Measurements from ENCODE around the gene IL23R.
A peak's percentile ranks its signal among the peaks of the same experiment; 100 is the strongest.
"Not testable (repeated sequence)": the region's sequence is repeated elsewhere in the genome, so short reads cannot be mapped to it uniquely, and the experiment has no call there.

IL23R gene

DNA sequence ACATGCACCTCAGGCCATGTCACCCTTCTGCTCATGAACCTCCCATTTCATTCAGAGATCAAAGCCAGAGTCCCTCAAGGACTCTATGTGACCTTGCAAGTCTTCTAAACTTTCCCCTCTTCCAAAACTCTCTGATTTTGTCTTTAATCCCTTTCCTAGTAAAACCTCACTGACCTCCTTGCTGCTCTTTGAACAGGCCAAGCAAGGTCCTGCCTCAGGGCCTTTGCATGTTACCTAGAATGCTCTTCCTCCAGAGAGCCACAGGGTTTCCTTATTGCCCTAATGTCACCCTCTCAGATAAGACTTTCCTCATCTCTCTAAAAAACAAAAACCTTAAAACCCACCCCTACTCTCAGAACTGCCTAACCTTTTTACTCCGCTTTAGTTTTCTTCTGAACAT, 26.6 kb downstream of the IL23R start:
- DNase-seq (ENCODE audit: low read depth), result no peak

DNA sequence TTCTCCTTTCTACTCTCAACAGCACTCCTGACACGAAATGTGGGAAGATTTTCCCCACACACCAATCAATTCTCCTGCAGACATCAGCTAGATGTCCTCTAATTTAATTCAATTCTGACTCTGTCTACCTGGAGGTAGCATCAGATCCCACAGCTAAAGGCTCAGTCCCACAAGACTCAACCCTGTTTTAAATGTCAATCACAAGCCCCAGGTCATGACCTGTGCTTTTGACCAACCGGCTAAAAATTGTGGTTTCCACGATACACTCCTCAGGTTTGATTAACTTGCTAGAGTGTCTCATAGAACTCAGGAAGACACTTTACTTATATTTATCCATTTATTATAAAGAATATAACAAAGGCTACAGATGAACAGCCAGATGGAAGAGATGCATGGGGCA, 27.4 kb downstream of the IL23R start:
- no peak for DNase-seq (ENCODE audit: low read depth)

DNA sequence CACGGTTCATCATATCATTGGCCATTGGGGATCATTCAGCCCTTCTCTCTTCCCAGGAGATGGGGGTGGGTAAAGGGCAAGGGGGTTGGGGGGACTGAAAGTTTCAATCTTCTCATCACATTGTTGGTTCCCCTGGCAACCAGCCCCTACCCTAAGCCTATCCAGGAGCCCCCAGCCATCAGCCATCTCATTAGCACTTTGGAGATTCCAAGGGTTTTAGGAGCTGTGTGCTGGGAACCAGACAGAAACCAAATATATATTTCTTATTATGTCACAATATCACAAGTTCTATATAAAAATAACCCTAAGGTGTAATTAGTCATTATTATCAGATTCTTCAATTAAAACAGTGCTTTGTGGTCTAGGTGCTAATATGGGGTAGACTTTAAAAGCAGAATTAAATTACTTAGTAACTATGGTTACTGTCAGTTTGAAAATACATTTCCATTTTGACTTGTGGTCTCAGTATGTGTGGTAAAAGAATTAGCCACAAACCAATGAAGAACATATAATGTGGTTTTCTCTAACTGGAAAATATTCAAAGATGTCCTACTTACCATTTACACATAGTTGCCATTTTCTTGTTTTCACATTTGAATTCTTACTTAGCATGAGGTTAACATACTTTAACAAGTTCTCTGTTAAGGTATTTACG, 28.1 kb downstream of the IL23R start:
- DNase-seq (ENCODE audit: low read depth), result no peak

DNA sequence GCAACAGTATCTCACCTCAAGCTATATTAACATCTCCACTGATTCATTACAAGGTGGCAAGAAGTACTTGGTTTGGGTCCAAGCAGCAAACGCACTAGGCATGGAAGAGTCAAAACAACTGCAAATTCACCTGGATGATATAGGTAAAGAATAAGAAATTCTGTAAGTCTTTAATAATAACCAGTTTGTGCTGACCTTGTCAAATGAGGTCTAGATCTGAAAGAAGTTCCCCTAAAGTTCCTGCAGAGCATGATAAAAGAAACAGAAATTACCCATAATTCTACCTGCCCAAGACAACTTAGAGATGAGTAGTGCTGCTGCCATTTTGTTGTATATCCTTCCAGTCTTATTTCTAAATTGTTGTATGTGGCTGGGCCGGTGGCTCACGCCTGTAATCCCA, 34.5 kb downstream of the IL23R start:
- no peak for DNase-seq (ENCODE audit: low read depth)

DNA sequence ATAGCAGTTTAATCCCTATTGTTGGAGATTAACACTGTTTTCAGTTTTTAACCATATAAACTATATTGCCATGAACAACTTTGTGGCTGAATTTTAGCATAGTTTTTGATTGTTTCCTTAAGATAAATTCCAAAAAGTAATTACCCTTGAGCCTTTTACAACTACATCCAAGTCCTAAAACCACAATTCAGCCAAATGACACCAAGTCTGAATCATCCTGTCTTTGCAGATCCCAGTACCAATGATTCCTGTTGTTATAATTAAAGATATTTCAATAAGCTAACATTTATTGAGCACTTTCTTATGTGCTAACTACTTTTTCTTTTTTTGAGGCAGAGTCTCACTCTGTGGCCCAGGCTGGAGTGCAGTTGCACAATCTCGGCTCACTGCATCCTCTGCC, 35.6 kb downstream of the IL23R start:
- no peak for DNase-seq (ENCODE audit: low read depth)

DNA sequence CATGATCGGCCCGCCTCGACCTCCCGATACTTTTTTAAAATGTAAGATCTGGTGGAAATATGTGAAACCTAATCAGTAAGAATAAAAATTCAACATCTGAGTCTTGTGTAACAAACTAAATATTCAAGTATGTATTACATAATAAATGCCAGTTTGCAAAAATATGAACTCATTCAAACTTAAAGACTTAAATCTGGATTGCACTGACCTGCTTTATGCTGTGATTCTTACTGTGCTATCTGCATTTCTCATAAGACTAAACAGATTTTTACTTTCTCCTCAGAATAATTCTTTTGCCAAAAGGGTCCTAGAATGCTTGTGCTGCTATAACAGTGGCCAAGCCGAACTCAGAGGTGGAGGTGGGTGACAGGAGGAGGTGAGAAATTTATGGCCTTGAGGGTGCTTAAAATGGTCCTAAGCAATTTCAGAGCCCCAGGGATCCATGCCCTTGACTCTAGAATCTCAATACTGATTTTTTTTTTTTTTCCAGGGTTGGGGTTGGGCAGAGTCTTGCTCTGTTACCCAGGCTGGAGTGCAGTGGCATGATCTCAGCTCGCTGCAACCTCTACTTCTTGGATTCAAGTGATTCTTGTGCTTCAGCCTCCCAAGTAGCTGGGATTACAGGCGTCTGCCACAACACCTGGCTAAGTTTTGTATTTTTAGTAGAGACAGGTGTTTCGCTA, 38.2 kb downstream of the IL23R start:
- no peak for DNase-seq (ENCODE audit: low read depth)

DNA sequence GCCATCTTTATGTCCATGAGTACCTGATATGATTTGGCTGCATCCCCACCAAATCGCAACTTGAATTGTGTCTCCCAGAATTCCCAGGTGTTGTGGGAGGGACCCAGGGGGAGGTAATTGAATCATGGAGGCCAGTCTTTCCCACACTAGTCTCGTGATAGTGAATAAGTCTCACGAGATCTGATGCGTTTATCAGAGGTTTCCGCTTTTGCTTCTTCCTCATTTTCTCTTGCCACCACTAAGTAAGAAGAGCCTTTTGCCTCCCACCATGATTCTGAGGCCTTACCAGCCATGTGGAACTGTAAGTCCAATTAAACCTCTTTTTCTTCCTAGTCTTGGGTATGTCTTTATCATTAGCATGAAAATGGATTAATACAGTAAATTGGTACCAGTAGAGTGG, 41.1 kb downstream of the IL23R start:
- DNase-seq (ENCODE audit: low read depth), result not testable (repeated sequence)

DNA sequence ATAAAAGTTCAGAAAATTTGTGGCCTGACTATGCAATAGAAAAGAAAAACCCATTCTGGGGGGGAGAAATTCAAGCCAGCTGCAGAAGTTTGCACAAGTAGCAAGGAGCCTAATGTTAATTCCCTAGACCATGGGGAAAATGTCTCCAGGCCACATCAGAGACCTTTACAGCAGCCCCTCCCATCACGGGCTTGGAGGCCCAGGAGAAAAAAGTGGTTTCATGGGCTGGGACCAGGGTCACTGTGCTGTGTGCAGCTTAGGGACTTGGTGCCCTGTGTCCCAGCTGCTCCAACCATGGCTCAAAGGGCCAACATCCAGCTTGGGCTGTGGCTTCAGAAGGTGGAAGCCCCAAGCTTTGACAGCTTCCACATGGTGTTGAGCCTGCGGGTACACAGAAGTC, 42.0 kb downstream of the IL23R start:
- DNase-seq (ENCODE audit: low read depth), result no peak

DNA sequence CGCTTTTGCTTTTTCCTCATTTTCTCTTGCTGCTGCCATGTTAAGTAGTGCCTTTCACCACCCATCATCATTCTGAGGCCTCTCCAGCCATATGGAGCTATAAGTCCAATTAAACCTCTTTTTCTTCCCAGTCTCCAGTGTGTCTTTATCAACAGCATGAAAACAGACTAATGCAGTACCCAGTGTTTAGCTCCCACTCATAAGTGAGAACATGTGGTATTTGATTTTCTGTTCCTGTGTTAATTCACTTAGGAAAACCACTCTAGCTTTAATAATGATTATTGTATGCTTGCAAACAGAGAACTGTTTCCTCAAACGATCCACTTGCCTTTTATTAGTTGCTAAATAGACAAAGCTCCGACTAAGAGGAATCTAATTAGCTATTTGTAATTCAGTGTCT, 43.3 kb downstream of the IL23R start:
- DNase-seq (ENCODE audit: low read depth), result no peak

DNA sequence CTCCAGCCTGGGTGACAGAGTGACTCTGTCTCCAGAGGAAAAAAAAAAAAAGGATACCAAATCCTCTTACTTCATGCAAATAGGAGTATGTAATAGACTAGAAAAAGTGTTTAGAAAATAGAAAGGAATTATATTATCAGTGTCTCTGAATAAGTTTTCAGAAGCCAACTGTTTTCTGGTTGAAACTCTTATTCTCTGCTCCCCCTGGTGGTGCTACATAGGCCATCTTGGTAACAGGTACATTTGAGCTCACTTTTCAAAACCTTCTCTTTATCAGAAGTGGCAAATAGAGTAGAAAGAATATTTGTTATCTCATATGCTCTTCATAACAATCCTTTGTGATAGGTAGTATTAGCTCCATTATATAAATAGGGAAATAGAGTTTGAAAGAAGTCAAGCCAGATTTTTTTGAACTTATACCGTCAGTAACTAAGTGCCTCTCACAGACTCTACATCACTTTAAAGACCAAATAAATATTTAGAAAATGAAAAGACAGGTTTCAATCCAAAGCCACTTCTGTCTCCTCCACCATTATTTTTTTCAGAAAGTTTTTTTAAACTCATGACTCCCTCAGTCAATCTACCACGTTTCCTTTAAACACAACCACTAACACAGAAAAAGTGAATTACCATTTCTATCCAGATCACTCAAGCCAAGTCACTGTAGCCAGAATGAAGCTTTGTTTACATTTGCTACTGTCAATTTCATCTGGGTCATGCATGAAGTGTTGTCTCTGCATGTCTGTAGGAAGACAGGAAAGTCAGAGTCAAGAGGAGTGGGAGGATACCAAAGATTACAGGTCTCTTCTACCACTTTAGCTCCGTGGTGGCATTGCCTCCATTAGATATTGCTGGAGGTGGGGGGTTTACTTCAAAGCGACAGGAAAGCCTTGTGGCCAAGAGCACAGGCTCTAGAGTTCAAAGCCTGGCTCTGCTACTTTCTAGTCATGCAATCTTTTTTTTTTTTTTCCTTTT, 45.6 kb downstream of the IL23R start:
- DNase-seq (ENCODE audit: low read depth), result peak; percentile 15

DNA sequence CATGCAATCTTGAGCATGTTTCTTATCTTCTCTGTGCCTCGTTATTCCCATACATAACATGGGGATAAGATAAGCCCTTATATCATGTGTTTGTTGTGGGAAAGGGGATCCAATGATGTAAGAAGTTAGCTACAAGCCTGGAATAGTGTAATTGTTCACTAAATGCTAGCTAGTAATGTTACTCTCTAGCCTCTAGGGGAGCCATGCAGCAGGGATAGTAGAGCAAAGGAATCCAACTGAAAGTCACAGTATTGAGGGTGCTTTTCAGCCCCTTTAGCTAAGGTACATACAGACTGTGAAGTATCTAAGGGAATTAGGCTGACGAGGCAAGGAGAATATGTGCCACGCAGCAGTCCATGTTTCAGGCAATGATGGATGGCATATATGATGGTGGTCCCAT, 46.9 kb downstream of the IL23R start:
- DNase-seq (ENCODE audit: low read depth), result no peak

DNA sequence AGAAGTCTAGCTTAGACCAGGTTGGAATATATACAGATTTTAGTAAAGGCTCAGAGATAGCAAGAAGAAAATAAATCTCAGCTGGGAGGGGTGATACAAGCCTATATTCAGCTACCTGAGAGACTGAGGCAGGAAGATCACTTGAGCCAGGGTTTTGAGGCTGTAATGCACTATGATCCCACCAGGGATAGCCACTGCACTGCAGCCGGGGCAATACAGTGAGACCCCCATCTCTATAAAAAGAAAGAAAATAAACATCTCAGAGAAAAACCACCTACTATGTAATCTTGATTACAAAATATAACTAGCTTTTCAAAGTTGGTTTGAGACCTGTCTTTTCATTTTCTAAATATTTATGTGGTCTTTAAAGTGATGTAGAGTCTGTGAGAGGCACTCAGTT, 47.7 kb downstream of the IL23R start:
- no peak for DNase-seq (ENCODE audit: low read depth)

DNA sequence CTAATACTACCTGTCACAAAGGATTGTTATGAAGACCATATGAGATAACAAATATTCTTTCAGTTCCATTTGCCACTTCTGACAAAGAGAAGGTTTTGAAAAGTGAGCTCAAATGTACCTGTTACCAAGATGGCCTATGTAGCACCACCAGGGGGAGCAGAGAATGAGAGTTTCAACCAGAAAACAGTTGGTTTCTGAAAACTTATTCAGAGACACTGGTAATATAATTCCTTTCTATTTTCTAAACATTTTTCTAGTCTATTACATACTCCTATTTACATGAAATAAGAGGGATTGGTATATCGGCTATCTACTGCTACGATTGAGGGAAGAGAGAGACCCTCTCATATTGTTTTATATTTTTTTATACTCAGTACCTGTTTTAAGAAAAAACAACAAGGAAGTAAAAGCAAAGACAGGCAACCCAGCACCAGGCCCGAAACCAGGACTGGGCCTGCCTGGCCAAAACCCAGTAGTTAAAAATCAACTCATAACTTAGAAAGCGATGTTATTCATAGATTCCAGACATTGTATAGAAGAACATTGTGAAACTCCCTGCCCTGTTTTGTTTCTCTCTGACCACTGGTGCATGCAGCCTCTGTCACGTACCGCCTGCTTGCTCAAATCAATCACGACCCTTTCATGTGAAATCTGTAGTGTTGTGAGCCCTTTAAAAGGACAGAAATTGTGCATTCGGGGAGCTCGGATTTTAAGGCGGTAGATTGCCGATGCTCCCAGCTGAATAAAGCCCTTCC, 48.3 kb downstream of the IL23R start:
- DNase-seq (ENCODE audit: low read depth), result peak; percentile 22

DNA sequence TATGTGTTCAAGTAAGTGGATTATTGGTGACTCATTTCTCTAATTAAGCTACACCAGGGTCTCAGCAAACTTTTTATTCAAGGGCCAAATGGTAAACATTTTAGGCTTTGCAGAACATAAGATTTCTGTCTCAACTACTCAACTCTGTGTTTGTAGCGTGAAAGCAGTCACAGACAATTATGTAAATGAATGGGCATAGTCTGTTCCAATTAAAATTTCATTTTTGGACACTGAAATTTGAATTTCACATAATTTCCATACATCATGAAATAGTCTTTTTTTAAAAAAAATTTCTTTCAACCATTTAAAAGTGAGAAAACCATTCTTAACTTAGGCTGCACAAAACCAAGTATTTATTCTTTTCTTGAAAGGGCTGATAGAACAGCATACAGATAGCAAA, 50.1 kb downstream of the IL23R start:
- no peak for DNase-seq (ENCODE audit: low read depth)

DNA sequence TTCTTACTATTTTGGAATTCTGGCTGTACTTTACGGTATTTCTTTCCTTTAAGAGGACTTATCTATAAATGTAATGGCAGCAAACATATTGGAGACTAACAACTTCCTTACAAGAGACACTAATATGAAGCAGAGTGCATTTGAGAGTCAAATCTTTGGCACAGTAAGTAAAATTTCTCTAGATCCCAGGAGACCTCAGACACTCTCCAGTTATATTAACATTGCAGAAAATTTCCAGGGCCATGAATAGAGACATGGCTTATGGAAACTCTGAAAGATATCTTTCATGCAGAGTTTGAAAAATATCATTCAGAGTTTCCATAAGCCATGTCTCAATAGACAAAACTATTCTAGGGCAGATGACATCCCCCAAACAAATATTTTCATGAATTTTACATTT, 51.2 kb downstream of the IL23R start:
- no peak for DNase-seq (ENCODE audit: low read depth)

DNA sequence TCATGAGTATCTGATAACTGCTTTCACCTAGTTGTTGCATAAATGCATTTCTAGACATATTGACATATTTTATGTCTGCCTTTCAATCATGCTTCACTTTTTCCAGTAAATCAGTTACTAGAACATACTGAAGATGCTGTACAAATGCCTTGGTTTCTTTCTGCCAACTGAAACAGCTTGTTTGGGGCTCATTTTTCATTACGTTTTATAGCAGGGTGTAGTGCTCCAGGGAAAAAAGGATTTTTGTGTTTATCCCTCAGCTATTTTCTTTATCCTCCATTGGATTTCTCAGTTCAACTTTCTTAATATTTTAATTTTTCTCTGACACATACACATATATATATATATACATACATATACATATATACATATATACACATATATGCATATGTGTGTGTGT, 51.7 kb downstream of the IL23R start:
- DNase-seq (ENCODE audit: low read depth), result no peak

DNA sequence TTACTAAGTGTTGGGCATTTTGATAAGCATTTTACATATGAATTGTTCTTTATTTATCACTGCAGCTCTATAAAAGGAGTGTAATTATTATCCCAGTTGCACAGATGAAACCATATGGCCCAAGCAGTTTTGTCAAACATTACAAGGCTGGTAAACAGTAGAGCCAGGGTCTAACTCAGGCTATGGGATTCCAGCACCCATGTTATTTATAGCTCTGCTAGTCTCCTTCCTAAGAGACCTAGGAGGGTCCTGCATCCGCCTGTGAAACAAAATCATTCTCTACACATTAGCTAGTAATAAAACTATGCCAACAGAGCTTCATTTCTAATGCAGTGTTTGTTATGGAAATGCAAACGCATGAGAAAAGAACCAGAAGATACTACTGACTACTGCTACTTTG, 58.6 kb downstream of the IL23R start:
- no peak for DNase-seq (ENCODE audit: low read depth)

DNA sequence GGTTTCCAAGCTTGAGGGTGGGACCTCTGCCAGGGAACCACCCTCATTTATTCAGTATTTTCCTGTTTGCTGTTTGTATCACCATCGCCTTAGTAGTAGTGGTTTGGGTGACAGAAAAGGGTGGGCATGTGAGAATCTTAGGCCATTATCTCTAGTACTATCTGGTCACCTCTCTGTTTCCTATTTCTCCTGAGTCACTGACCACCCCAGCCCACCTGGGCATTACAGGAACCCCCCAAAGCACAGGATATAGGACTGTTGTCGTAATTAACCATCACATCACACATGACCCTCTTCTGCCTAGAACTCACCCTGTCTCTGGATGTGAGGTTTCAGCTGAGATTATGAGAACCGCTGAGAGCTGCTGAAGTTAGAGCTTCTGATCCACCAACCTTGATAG, 60.4 kb downstream of the IL23R start:
- no peak for DNase-seq (ENCODE audit: low read depth)

DNA sequence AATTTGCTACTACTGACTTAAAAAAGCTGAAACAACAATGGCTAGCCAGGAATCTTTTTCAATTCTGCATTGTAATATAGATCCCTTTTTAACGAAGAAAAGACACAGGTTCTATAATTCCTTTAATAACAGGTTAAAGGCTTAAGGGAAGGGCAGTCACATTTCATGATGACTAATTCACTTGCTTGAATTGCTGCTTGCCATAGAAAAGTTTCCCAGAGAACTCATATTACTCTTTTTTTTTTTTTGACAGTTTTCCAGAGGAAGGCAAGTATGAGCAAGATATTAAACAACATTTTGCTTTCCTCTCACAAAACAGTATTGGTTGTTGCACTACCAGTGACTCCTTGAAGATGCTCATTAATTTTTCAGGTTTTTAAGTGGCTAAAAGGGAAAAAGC, 60.9 kb downstream of the IL23R start:
- no peak for DNase-seq (ENCODE audit: low read depth)

DNA sequence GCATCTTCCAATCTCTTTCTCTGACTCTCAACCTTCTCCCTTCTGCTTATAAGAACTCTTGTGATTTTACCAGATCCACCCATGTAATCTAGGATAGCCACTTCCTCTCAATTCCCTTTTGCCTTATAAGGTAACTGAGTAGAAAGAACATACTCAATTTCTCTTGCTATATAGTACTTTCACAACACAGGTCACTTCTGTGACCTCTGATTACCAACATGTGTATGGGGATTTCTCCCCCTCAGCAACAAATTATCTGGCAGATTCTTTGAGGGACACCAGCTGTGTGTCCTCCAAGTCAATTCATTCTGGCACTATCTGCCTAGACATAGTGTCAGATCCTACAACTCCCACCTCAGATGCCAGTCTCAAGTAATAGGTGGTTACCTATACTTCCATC, 62.5 kb downstream of the IL23R start:
- DNase-seq (ENCODE audit: low read depth), result no peak

DNA sequence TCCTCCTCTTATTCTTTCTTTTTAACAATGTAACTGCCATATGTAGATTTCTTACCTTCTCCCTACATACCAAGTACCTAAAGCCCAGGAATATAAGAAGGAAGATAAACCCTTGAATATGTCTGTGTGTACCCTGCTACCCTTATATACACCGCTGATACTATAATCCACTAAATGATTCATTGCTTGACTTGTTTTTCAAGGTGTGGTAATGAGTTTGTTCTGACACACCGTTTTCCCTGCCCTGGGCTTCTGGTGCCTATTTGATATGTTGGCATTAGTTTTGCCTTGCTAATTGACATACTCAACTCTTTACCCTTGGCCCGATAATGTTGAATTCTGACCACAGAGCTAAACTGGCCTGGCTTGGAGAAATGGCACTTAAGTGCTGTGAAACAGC, 64.3 kb downstream of the IL23R start:
- DNase-seq (ENCODE audit: low read depth), result no peak

DNA sequence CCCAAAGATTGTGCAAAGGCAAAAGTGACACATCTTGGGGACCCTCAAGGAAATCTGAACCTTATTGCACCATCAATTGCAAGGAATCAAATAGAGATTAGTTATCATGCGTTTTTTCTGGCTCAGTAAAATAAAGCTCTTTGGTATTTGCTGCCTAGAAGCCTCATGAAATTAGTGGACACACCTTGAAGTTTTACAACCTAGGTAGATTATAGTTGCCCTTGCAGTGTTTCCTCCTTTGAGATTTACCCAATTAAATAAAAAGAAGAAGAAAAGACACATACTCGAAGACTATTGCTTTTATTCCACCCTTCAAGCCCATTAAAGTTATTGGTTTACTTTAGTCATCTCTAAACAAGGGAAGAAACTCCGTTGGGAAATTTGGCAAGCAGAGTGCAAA, 70.0 kb downstream of the IL23R start:
- DNase-seq (ENCODE audit: low read depth), result no peak

All from stimulated activated CD8-positive, alpha-beta memory T cell treated with anti-CD3 and anti-CD28 coated beads, Interleukin-12 subunit alpha, Interleukin-12 subunit beta, amount 100 ng/mL, for 1 hour (primary cell).